ENCODE results near the gene SPATA20. TPM values are rescaled to one million over a fixed set of nuclear protein-coding genes. Genes with fewer than 3 reads are reported as not detected.
A peak's percentile ranks its signal among the peaks of the same experiment; 100 is the strongest.

SPATA20 gene
- total and polyA plus RNA-seq, 12 donors: 12.7 to 246 (median 150) TPM

DNA sequence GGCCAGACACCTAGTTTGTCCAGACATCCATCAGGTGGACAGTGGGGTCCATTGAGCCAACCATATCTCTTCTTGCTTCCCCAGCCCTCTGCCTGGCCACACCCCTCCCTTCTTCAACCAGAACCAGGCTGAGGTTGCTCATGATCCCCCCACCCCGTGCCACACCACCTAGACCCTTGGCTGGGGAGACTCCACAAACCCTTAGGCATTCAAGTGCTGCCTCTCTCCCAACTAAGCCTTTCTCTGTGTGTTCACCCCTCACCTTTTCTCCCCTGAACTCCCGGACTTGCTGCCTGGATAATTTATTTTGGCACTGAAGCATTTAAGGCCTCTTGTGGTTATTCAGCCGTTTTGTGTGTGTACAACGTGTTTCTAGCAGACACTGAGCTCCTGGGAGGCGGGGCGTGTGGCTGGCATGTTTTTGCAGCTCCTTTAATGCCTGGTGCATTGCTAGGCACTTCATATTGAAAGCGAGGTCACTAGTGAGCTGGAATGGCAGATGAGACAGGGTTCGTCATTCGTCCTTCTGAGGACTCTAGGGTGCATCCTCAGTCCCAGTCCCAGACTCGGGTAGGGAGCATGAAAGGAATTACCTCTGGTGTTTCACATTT is 42.2 kb downstream of the SPATA20 start:
- peak; percentile 40 to 79 (median 71) for DNase-seq
- intact Hi-C loops (cut with DNase I): no loop called here
- no peaks in the 10 kb centered on the region for H3K27me3 ChIP-seq
- TF ChIP-seq, protein P1, sequence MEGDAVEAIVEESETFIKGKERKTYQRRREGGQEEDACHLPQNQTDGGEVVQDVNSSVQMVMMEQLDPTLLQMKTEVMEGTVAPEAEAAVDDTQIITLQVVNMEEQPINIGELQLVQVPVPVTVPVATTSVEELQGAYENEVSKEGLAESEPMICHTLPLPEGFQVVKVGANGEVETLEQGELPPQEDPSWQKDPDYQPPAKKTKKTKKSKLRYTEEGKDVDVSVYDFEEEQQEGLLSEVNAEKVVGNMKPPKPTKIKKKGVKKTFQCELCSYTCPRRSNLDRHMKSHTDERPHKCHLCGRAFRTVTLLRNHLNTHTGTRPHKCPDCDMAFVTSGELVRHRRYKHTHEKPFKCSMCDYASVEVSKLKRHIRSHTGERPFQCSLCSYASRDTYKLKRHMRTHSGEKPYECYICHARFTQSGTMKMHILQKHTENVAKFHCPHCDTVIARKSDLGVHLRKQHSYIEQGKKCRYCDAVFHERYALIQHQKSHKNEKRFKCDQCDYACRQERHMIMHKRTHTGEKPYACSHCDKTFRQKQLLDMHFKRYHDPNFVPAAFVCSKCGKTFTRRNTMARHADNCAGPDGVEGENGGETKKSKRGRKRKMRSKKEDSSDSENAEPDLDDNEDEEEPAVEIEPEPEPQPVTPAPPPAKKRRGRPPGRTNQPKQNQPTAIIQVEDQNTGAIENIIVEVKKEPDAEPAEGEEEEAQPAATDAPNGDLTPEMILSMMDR (IDR thresholded peaks at IDR 0.05): no peak
- peak in 1 of 2 donors; percentile 18 for TF ChIP-seq POLR2A (IDR thresholded peaks at IDR 0.05)
- peaks cover 11 to 13% of the 10 kb centered on the region in 2 donors for H3K4me1 ChIP-seq (replicated peaks in 1 of 2)
- H3K4me3 ChIP-seq: no peak overlapping the region
- no peaks in the 10 kb centered on the region for H3K9me3 ChIP-seq (replicated peaks in 1 of 3)
- WGBS, 4 donors: 27 to 41% (median 33%) methylated on average over 10 of the region's 10 CpGs
- H3K36me3 ChIP-seq (replicated peaks in 1 of 2): no peaks in the 10 kb centered on the region
- peak overlapping the region in 4 of 5 donors; percentile 11 to 78 (median 47) for H3K27ac ChIP-seq

DNA sequence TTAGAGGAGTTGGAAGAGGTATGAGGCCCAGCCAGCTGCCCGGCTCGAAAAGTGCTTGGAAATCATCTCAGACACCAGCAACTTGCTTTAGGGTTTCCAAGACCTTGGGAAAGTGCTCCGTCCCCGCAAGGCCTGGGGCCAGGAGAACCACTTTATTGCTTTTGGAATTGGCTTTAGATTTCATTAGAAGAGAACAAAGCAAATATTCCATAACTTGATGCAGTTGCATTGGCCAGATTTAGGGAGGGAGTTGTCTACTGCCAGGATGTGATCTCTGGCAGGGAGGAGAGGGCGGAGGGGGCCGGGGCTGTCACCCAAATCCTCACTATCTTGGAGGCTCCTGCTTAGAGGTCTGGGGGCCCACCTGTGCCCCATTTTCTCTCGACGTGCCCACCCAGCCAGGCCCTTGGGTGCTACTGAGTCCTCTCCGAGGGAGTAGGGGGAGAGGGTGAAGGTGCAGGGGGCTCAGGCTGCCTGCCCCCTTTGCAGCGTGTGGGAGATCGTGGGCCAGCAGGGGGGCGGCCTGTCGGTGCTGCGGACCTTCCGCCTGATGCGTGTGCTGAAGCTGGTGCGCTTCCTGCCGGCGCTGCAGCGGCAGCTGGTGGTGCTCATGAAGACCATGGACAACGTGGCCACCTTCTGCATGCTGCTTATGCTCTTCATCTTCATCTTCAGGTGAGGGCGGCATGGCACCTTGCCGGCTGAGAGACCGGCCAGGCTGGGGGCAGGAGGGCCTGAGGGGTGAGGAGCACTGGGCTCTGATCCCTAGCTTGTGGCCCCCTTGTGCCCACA is 44.2 kb downstream of the SPATA20 start:
- intact Hi-C loops (cut with DNase I): no loop called here
- Histone ChIP-seq H3K4me1 (replicated peaks in 1 of 2) (peaks cover 11 to 13% of the 10 kb centered on the region in 2 donors), H3K27ac (no peak overlapping the region), H3K27me3 (no peaks in the 10 kb centered on the region), H3K4me3 (no peak overlapping the region), H3K9me3 (replicated peaks in 1 of 3) (no peaks in the 10 kb centered on the region), H3K36me3 (replicated peaks in 1 of 2) (no peaks in the 10 kb centered on the region)
- TF ChIP-seq, protein P1 (IDR thresholded peaks at IDR 0.05): no peak
- no peak for TF ChIP-seq POLR2A (IDR thresholded peaks at IDR 0.05)
- no peak for DNase-seq
- WGBS, 4 donors: 91 to 98% (median 93%) methylated on average over 8 to 24 of the region's 24 CpGs

DNA sequence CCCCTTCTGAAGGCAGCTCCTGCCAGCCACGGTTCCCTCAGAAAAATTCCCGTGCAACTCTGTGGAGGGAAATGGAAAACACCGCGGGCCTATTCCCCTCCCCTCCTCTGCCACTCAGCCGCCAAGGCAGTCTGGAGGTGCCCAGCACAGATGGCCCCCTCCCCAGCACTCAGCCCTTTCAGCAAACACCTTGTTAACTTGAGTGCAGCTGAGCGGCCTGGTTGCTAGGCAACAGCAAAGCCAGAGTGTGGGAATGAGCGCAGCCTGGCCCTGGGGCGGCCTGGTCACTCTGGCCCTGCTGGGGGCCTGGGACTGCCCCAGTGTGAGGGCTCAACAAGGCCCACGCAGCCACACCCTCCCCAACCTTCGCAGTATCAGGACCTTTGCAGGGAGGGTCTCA is 46.3 kb downstream of the SPATA20 start:
- no peak for TF ChIP-seq POLR2A (IDR thresholded peaks at IDR 0.05)
- TF ChIP-seq, protein P1 (IDR thresholded peaks at IDR 0.05): no peak
- Histone ChIP-seq H3K9me3 (replicated peaks in 1 of 3) (no peaks in the 10 kb centered on the region), H3K27me3 (no peaks in the 10 kb centered on the region), H3K4me1 (replicated peaks in 1 of 2) (peaks cover 11 to 13% of the 10 kb centered on the region in 2 donors), H3K4me3 (no peak overlapping the region), H3K27ac (no peak overlapping the region), H3K36me3 (replicated peaks in 1 of 2) (no peaks in the 10 kb centered on the region)
- 74 to 87% (median 78%) methylated on average over 3 to 10 of the region's 10 CpGs; no CpG with 5 or more reads in 1 of the 4 donors for WGBS, 4 donors
- intact Hi-C loops (cut with DNase I): no loop called here
- no peak for DNase-seq

DNA sequence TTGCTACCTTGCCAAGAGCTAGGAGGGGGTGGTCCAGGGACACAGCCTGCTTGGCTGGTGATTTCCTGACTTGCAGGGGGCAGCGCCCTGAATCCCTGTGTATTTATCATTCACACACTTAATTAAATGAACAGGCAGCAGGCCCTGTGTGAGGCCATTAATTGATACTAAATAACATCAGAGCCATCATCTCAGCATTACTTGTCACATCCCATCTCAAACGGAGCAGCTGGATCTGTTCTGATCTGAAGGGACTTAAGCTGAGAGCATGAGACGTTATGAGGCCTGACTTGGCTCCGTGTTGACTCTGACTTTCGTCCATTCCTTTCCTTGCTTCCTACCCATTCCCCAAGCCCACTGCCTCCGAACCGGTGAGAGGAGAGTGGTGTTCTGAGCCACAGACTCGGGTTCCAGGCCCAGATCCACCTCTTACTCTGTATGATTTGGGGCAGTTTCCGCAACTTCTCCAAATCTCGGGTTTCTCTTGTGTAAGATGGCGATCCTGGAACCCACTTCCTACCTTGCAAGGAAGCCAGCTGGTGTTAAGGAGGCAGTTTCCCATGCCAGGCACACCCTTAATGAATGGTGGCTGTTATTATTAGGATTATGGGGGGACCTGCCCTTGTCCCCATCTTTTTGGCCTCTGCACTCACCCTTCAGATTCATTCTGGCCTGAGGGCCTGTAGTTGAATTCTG is 47.3 kb downstream of the SPATA20 start:
- no peak for TF ChIP-seq POLR2A (IDR thresholded peaks at IDR 0.05)
- TF ChIP-seq, protein P1 (IDR thresholded peaks at IDR 0.05): no peak
- H3K27me3 ChIP-seq: no peaks in the 10 kb centered on the region
- no peaks in the 10 kb centered on the region for H3K9me3 ChIP-seq (replicated peaks in 1 of 3)
- no peaks in the 10 kb centered on the region for H3K36me3 ChIP-seq (replicated peaks in 1 of 2)
- intact Hi-C loops (cut with DNase I): no loop called here
- no peak overlapping the region for H3K27ac ChIP-seq
- DNase-seq: no peak
- H3K4me3 ChIP-seq: no peak overlapping the region
- WGBS, 4 donors: 81 to 89% (median 85%) methylated on average over 11 of the region's 11 CpGs
- H3K4me1 ChIP-seq (replicated peaks in 1 of 2): peaks cover 4% of the 10 kb centered on the region in 2 donors

Measured in adrenal gland (tissue), 12 donors.